Measurements from ENCODE around the gene ABCD3.
"Not testable (repeated sequence)": the region's sequence is repeated elsewhere in the genome, so short reads cannot be mapped to it uniquely, and the experiment has no call there.

ABCD3 gene

DNA sequence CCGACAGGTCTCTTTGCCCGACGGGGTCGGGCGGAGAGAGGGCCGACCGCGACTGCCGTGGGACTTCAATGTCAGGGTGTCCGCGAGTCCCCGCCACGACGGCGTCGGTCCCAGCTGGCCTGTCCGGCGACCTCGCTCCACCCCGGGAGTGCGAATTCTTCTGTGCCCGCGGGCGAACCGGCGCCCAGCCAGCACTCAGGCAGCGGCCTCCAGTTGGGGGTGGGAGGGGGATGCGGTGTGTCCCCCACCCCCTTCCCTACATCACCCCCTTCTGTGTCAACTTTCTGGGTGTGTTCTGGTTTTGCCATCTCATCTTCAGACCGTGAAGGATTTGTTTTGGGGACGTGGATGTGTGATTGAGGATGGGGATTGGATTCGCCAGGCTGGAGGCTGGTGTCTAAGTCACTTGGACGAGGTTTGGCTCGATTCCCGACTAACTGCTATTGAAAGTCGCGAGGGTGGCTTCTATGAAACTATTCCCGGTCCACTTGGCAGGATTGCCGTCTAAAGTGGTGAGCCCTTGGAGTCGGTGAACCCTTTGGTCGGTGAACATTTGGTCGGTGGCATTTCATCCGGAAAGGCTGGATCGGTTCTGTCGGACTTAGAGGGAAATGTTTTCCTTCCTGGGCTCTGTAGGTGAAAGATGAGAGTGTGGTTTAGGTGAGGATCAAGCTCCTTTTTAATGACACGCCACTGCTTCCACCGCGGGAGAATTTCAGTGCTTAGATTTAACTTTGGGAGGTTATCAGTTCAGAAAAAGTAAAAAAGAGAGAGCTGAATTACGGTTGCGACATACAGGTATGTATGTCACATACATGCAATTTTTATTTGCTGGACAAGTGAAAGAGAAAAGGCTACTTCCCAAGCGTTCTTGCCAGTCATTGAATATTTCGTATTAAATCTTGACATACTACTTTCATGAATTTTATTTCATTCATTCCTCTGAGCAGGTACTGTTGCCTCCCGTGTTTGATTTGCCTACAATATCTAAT lies 771 bp downstream of the ABCD3 start:
- H3K23ac ChIP-seq (ENCODE audit: low read length), result no peak overlapping the region
- H3K14ac ChIP-seq (ENCODE audit: low read length), result peak overlapping the region; percentile 91
- peak overlapping the region; percentile 99 for H3K4me3 ChIP-seq (ENCODE audit: low read depth, low read length)
- H2BK5ac ChIP-seq (ENCODE audit: low read depth, low read length, poor library complexity), result peak overlapping the region; percentile 70
- H2BK120ac ChIP-seq (ENCODE audit: insufficient read depth, low read length, poor library complexity), result peak overlapping the region; percentile 82
- peak overlapping the region; percentile 73 for H4K12ac ChIP-seq (ENCODE audit: low read depth, low read length)
- H2AFZ ChIP-seq (ENCODE audit: insufficient read depth, low read length, poor library complexity), result peak overlapping the region; percentile 95
- H3K4me2 ChIP-seq (ENCODE audit: low read length), result peak overlapping the region; percentile 98
- H3K9me3 ChIP-seq (ENCODE audit: insufficient read depth, low read depth, low read length), result no peaks in the 10 kb centered on the region
- H3K4me1 ChIP-seq (ENCODE audit: control insufficient read depth in 1 of 2, insufficient read depth in 2 of 2, low read length in 2 of 2), result peaks cover 4 to 5% of the 10 kb centered on the region in 2 experiments
- H3K18ac ChIP-seq (ENCODE audit: low read length), result peak overlapping the region; percentile 90
- no peaks in the 10 kb centered on the region for H3K27me3 ChIP-seq (ENCODE audit: insufficient read depth, low read length)
- peak overlapping the region; percentile 42 for H2AK5ac ChIP-seq (ENCODE audit: low read length)
- peak overlapping the region; percentile 65 for H3K27ac ChIP-seq (ENCODE audit: low read depth, low read length)
- H2BK12ac ChIP-seq (ENCODE audit: low read length), result peak overlapping the region; percentile 10
- peak overlapping the region; percentile 94 for H3K4ac ChIP-seq (ENCODE audit: low read depth, low read length)
- peak overlapping the region; percentile 85 for H4K91ac ChIP-seq (ENCODE audit: low read depth, low read length)
- no peaks in the 10 kb centered on the region for H3K36me3 ChIP-seq (ENCODE audit: control insufficient read depth in 1 of 2, insufficient read depth in 2 of 2, low read length in 2 of 2)
- peak overlapping the region; percentile 94 for H3K9ac ChIP-seq (ENCODE audit: low read length)
- no CpG with 5 or more reads among the region's 52 CpGs for WGBS (ENCODE audit: extremely low coverage, insufficient coverage, insufficient read length)
- peaks cover 8% of the 10 kb centered on the region for H3K79me2 ChIP-seq (ENCODE audit: control insufficient read depth, insufficient read depth, low read length, poor library complexity)
- H3K79me1 ChIP-seq (ENCODE audit: low read length), result peaks cover 8% of the 10 kb centered on the region
- H4K8ac ChIP-seq (ENCODE audit: low read depth, low read length), result peak overlapping the region; percentile 83
- peak; percentile 16 to 45 for DNase-seq

DNA sequence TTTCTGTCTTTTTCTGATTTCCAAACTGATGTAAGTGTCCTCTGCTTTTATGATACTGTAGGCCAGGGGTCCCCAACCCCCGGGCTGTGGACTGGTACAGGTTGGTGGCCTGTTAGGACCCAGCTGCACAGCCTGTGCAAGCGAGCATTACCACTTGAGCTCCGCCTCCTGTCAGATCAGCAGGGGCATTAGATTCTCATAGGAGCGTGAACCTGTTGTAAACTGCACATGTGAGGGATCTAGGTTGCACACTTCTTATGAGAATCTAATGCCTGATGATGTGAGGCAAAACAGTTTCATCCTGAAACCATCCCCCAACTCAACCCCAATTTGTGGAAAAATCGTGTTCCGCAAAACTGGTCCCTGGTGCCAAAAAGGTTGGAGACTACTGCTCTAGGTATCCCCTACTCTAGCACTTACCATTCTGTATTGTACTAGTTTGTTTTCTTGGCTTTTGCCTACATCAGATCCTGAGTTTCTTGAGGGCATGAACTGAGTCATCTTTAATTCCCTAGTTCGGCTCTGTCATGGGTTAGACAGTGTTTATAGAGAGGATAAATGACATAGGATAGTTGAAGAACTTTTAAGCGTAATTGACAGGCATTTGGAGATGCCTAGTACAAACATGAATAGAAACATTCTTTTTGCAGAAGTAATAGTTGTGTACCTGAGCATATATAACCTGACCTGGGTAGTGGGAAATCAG lies 4.1 kb downstream of the ABCD3 start:
- H3K4me2 ChIP-seq (ENCODE audit: low read length), result no peak overlapping the region

GRCh38 chr1:94425821-94426484 lies 7.8 kb downstream of the ABCD3 start:
- no peak overlapping the region for H3K4me3 ChIP-seq (ENCODE audit: low read depth, low read length)
- H3K27ac ChIP-seq (ENCODE audit: low read depth, low read length), result no peak overlapping the region
- H3K79me1 ChIP-seq (ENCODE audit: low read length), result no peaks in the 10 kb centered on the region
- H2BK120ac ChIP-seq (ENCODE audit: insufficient read depth, low read length, poor library complexity), result no peak overlapping the region
- H2AFZ ChIP-seq (ENCODE audit: insufficient read depth, low read length, poor library complexity), result no peak overlapping the region
- H2BK5ac ChIP-seq (ENCODE audit: low read depth, low read length, poor library complexity), result no peak overlapping the region
- no peak for DNase-seq
- no peak overlapping the region for H2BK12ac ChIP-seq (ENCODE audit: low read length)
- H3K18ac ChIP-seq (ENCODE audit: low read length), result no peak overlapping the region
- WGBS (ENCODE audit: extremely low coverage, insufficient coverage, insufficient read length), result no CpG with 5 or more reads among the region's 4 CpGs
- H3K4me1 ChIP-seq (ENCODE audit: control insufficient read depth in 1 of 2, insufficient read depth in 2 of 2, low read length in 2 of 2), result peaks cover 4 to 5% of the 10 kb centered on the region in 2 experiments
- H3K79me2 ChIP-seq (ENCODE audit: control insufficient read depth, insufficient read depth, low read length, poor library complexity), result peaks cover 3% of the 10 kb centered on the region
- no peak overlapping the region for H3K23ac ChIP-seq (ENCODE audit: low read length)
- no peak overlapping the region for H2AK5ac ChIP-seq (ENCODE audit: low read length)
- H3K14ac ChIP-seq (ENCODE audit: low read length), result no peak overlapping the region
- no peak overlapping the region for H4K91ac ChIP-seq (ENCODE audit: low read depth, low read length)
- H3K9ac ChIP-seq (ENCODE audit: low read length), result no peak overlapping the region
- H3K36me3 ChIP-seq (ENCODE audit: control insufficient read depth in 1 of 2, insufficient read depth in 2 of 2, low read length in 2 of 2), result no peaks in the 10 kb centered on the region
- no peak overlapping the region for H3K4ac ChIP-seq (ENCODE audit: low read depth, low read length)
- no peaks in the 10 kb centered on the region for H3K9me3 ChIP-seq (ENCODE audit: insufficient read depth, low read depth, low read length)
- H4K8ac ChIP-seq (ENCODE audit: low read depth, low read length), result no peak overlapping the region
- H3K27me3 ChIP-seq (ENCODE audit: insufficient read depth, low read length), result no peaks in the 10 kb centered on the region
- H4K12ac ChIP-seq (ENCODE audit: low read depth, low read length), result no peak overlapping the region
- H3K4me2 ChIP-seq (ENCODE audit: low read length), result no peak overlapping the region

More for the DNA sequence above, 4.1 kb downstream of the ABCD3 start:
- no peak overlapping the region for H2AFZ ChIP-seq (ENCODE audit: insufficient read depth, low read length, poor library complexity)
- H3K79me2 ChIP-seq (ENCODE audit: control insufficient read depth, insufficient read depth, low read length, poor library complexity), result peaks cover 11% of the 10 kb centered on the region
- H4K12ac ChIP-seq (ENCODE audit: low read depth, low read length), result no peak overlapping the region
- peak overlapping the region; percentile 39 for H3K4ac ChIP-seq (ENCODE audit: low read depth, low read length)
- no peaks in the 10 kb centered on the region for H3K36me3 ChIP-seq (ENCODE audit: control insufficient read depth in 1 of 2, insufficient read depth in 2 of 2, low read length in 2 of 2)
- H3K27ac ChIP-seq (ENCODE audit: low read depth, low read length), result no peak overlapping the region
- DNase-seq, result no peak
- H3K9me3 ChIP-seq (ENCODE audit: insufficient read depth, low read depth, low read length), result no peaks in the 10 kb centered on the region
- H3K18ac ChIP-seq (ENCODE audit: low read length), result no peak overlapping the region
- no peak overlapping the region for H3K4me3 ChIP-seq (ENCODE audit: low read depth, low read length)
- no peak overlapping the region for H2AK5ac ChIP-seq (ENCODE audit: low read length)
- no peaks in the 10 kb centered on the region for H3K27me3 ChIP-seq (ENCODE audit: insufficient read depth, low read length)
- no CpG with 5 or more reads among the region's 8 CpGs for WGBS (ENCODE audit: extremely low coverage, insufficient coverage, insufficient read length)
- no peak overlapping the region for H4K8ac ChIP-seq (ENCODE audit: low read depth, low read length)
- H3K4me1 ChIP-seq (ENCODE audit: control insufficient read depth in 1 of 2, insufficient read depth in 2 of 2, low read length in 2 of 2), result peaks cover 4 to 5% of the 10 kb centered on the region in 2 experiments
- no peak overlapping the region for H3K14ac ChIP-seq (ENCODE audit: low read length)
- no peak overlapping the region for H2BK5ac ChIP-seq (ENCODE audit: low read depth, low read length, poor library complexity)
- H2BK120ac ChIP-seq (ENCODE audit: insufficient read depth, low read length, poor library complexity), result no peak overlapping the region
- H2BK12ac ChIP-seq (ENCODE audit: low read length), result no peak overlapping the region
- peak overlapping the region; percentile 51 for H4K91ac ChIP-seq (ENCODE audit: low read depth, low read length)
- peaks cover 8% of the 10 kb centered on the region for H3K79me1 ChIP-seq (ENCODE audit: low read length)
- no peak overlapping the region for H3K23ac ChIP-seq (ENCODE audit: low read length)
- H3K9ac ChIP-seq (ENCODE audit: low read length), result no peak overlapping the region

DNA sequence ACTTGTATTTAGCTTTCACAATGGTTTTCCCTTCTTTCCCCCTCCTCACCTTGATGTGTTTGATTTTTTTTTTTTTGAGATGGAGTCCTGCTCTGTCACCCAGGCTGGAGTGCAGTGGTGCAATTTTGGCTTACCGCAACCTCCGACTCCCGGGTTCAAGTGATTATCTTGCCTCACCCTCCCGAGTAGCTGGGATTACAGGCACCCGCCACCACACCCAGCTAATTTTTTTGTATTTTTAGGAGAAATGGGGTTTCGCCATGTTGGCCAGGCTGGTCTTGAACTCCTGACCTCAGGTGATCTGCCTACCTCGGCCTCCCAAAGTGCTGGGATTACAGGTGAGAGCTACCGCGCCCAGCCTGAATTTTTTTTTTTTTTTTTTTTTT lies 8.3 kb downstream of the ABCD3 start:
- H2BK5ac ChIP-seq (ENCODE audit: low read depth, low read length, poor library complexity); H3K27me3 ChIP-seq (ENCODE audit: insufficient read depth, low read length); H3K79me1 ChIP-seq (ENCODE audit: low read length); H3K79me2 ChIP-seq (ENCODE audit: control insufficient read depth, insufficient read depth, low read length, poor library complexity); H2AK5ac ChIP-seq (ENCODE audit: low read length); DNase-seq; H4K91ac ChIP-seq (ENCODE audit: low read depth, low read length); H3K9ac ChIP-seq (ENCODE audit: low read length); H2BK120ac ChIP-seq (ENCODE audit: insufficient read depth, low read length, poor library complexity); H3K18ac ChIP-seq (ENCODE audit: low read length); H3K36me3 ChIP-seq (ENCODE audit: control insufficient read depth in 1 of 2, insufficient read depth in 2 of 2, low read length in 2 of 2); H2BK12ac ChIP-seq (ENCODE audit: low read length); H3K23ac ChIP-seq (ENCODE audit: low read length); H3K27ac ChIP-seq (ENCODE audit: low read depth, low read length); H2AFZ ChIP-seq (ENCODE audit: insufficient read depth, low read length, poor library complexity); H4K8ac ChIP-seq (ENCODE audit: low read depth, low read length); H3K14ac ChIP-seq (ENCODE audit: low read length); H4K12ac ChIP-seq (ENCODE audit: low read depth, low read length); H3K4me1 ChIP-seq (ENCODE audit: control insufficient read depth in 1 of 2, insufficient read depth in 2 of 2, low read length in 2 of 2); H3K4me3 ChIP-seq (ENCODE audit: low read depth, low read length); H3K9me3 ChIP-seq (ENCODE audit: insufficient read depth, low read depth, low read length); H3K4me2 ChIP-seq (ENCODE audit: low read length): not testable (repeated sequence)
- H3K4ac ChIP-seq (ENCODE audit: low read depth, low read length), result peak overlapping the region; percentile 36
- WGBS (ENCODE audit: extremely low coverage, insufficient coverage, insufficient read length), result no CpG with 5 or more reads among the region's 9 CpGs

Measured in trophoblast cell (in vitro differentiated cells and primary cell).